ENCODE measurements around the gene BAIAP3.

GRCh38 chr16:1298406-1298805 lies 35.0 kb upstream of the BAIAP3 start:
- TF ChIP-seq CTCF (IDR thresholded peaks at IDR 0.05 in 2 of 3, conservative IDR thresholded peaks at IDR 0.05 in 1 of 3; ENCODE audit: borderline replicate concordance in 1 of 3, insufficient read depth in 1 of 3, low read depth in 2 of 3, low read length in 2 of 3), result no peak
- TF ChIP-seq POLR2A (IDR thresholded peaks at IDR 0.05; ENCODE audit: borderline replicate concordance, extremely low read depth, insufficient read depth, insufficient read length), result no peak
- TF ChIP-seq REST (IDR thresholded peaks at IDR 0.05; ENCODE audit: low read depth), result no peak
- TF ChIP-seq ZNF274 (IDR thresholded peaks at IDR 0.05; ENCODE audit: low read depth, low read length), result no peak
- TF ChIP-seq MAX (IDR thresholded peaks at IDR 0.05), result no peak
- no peak for TF ChIP-seq POLR2AphosphoS5 (IDR thresholded peaks at IDR 0.05; ENCODE audit: low read depth, low read length)
